NCI-H226 (cell line): ENCODE results near the gene ACACB.

ENCODE experiments used
- DNase-seq: peaks from one replicate; pipeline ENCODE4 v3.0.0-alpha.2; 2015

ACACB gene

DNA sequence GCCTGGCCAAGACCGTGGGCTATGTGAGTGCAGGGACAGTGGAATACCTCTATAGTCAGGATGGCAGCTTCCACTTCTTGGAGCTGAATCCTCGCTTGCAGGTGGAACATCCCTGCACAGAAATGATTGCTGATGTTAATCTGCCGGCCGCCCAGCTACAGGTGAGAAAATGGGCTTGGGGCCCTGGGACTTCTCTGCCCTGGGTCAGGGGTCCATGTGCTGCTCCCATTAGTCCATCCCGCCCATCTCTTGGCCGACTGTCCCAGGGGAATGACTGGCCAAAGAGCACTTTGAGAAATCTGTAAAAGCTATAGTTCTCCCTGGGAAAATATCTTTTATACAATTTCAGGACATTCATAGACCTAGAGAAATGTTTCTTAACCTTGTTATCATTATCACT, 63.5 kb downstream of the ACACB start:
- DNase-seq, result no peak

DNA sequence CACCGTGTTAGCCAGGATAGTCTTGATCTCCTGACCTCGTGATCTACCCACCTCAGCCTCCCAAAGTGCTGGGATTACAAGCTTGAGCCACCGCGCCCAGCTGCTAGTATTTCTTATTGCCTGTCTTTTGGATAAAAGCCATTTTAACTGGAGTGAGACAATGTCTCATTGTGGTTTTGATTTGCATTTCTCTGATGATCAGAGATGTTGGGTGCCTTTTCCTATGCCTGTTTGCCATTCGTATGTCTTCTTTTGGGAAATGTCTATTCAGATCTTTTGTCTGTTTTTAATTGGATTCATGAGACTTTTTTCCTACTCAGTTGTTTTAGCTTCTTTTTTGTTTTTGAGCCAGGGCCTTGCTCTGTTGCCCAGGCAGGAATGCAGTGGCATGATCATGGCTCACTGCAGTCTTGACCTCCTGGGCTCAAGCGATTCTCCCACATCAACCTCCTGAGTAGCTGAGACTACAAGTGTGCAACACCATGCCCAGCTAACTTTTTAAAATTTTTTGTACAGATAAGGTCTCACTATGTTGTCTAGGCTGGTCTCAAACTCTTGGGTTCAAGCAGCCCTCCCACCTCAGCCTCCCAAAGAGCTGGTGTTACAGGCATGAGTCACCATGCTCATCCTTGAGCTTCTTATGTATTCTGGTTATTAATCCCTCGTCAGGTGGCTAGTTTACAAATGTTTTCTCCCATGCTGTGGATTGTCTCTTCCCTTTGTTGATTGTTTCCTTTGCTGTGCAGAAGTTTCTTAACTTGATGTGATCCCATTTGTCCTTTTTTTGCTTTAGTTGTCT, 65.9 kb downstream of the ACACB start:
- DNase-seq, result peak; percentile 17

DNA sequence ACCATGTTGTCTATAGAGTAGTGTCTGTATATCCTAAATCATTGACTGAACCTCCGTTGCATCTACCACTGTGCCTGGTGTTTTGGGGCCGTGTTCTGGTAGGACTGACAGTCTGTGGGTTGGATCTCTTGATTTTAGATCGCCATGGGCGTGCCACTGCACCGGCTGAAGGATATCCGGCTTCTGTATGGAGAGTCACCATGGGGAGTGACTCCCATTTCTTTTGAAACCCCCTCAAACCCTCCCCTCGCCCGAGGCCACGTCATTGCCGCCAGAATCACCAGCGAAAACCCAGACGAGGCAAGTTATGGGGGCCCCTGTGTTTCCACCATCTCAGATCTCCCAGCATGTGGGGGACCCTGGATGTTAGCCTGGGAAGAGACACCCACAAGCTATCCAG, 69.1 kb downstream of the ACACB start:
- no peak for DNase-seq

DNA sequence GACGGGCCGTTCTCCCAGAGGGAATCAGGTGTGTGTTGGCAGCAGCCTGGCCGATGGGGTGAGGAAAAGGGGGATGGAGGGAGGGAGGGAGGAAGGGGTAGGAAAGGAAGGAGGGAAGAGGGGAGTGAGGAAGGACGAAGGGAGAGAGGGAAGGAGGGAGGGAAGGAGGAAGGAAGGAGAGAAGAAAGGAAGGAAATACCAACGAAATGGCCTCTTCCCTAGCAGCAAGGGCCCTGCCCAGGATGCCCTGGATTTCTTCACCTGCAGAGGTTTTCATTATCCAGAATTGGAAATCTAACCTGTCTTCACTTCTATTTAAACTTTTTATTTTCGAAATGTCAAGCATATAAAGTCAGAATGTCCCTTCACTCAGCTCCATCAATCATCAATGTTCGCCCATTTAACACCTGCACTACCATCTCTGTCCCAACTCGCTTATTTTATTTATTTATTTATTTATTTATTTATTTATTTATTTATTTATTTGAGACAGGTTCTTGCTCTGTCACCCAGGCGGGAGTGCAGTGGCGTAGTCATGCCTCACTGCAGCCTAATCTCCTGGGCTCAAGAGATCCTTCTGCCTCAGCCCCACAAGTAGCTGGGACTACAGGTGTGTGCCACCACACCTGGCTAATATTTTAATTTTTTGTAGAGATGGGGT, 70.7 kb downstream of the ACACB start:
- no peak for DNase-seq

DNA sequence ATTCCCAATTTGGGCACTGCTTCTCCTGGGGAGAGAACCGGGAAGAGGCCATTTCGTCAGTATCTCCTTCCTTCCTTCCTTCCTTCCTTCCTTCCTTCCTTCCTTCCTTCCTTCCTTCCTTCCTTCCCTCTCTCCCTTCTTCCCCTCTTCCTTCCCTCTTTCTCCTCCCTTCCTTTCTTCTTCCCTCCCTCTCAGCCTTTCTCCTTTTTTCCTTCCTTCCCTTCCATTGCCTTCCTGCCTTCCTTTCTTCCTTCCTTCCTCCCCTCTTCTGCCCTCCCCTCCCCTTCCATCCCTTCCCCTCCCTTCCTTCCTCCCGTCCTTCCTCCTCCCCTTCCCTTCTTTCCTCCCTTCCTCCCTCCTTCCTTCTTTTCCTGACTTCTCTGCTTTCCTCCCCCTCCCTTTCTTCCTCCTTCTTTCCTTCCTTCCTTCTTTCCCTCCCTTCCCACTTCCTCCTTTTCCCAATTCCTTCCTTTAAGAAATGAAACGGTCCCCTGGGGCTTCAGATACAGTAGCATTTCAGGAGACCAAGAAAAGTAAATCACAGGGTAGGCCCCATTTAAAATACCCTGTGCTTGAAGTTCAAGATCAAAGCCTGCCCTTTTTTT, 71.8 kb downstream of the ACACB start:
- DNase-seq, result no peak

DNA sequence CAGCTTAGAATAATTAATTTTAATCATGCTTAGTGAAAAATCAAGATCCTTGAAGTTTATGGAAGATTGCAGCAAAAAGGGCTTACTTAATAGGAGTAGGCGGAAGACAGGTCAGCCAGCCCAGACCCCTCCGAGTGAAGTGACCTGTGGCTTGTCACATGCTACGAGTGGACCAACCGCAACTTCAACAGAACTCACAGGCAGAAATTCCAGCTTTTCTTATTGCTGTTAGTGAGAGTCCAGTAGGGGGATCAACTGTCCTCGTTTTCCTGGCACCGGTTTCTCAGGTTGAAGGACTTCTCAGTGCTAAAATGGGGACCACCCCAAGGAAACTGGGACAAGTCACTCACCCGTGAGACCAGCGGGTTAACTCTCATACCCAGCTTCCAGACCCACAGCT, 72.9 kb downstream of the ACACB start:
- DNase-seq, result no peak

DNA sequence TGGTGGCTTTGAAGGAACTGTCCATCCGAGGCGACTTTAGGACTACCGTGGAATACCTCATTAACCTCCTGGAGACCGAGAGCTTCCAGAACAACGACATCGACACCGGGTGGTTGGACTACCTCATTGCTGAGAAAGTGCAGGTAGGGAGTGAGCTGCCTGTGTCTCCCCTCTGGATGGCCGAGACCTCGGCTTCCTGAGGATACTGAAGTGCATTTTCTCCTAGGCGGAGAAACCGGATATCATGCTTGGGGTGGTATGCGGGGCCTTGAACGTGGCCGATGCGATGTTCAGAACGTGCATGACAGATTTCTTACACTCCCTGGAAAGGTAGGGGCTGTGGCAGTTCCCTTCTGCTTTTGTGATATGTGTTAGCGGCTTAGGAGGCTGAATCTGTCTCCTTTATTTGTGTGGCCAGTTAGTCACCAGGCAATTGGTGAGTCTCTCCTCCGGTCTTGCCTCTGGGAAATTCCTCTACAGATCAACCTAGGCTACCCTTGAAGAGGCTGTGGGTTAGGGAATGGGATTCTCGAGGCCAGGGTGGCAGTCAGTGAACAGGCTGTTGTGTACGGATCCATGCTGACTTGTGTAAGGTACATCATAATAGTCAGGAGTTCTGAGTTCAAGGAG, 75.3 kb downstream of the ACACB start:
- peak; percentile 50 for DNase-seq

DNA sequence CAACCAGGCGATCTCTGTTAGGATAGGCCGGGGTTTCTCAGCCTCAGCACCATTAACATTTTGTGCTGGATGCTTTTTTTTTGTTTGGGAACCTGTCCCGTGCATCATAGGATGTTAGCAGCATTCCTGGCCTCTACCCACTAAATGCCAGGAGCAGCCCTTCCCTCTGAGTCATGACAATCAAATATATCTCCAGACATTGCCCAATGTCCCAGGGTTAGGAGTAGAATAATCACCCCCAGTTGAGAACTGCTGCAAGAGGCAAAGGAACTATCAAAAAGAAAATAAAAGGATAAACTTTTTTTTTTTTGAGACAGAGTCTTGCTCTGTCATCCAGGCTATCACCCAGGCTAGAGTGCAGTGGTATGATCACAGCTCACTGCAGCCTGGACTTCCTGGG, 76.0 kb downstream of the ACACB start:
- DNase-seq, result peak; percentile 91

DNA sequence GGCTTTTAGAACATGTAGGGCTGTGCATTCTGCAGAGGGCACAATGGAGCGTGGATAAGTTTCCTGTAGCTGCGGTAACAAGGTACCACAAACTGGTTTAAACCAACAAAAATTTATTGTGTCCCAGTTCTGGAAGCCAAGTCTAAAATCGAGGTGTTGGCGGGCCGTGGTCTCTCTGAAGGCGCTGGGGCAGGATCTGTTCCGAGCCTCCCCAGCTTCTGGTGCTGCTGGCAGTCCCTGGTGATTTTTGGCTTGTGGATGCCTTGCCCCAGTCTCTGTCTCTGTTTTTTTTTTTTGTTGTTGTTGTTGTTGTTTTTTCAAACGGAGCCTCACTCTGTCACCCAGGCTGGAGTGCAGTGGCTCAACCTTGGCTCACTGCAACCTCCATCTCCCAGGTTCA, 77.5 kb downstream of the ACACB start:
- no peak for DNase-seq

DNA sequence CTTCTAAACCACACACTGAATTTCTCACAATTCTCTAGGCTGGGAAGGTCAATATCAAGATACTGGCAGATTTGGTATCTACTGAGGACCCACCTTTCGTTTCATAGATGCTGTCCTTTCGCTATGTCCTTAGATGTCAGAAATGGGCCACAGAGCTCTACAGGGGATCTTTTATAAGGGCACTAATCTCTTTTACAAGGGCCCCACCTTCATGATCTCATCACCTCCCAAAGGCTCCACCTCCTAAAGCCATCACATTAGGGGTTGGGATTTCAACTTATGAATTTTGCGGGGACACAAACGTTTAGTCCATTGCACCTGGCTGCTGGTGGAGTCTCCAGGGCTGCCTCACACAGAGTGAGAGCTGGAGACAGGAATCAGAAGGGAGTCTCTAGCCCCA, 79.9 kb downstream of the ACACB start:
- DNase-seq, result no peak

DNA sequence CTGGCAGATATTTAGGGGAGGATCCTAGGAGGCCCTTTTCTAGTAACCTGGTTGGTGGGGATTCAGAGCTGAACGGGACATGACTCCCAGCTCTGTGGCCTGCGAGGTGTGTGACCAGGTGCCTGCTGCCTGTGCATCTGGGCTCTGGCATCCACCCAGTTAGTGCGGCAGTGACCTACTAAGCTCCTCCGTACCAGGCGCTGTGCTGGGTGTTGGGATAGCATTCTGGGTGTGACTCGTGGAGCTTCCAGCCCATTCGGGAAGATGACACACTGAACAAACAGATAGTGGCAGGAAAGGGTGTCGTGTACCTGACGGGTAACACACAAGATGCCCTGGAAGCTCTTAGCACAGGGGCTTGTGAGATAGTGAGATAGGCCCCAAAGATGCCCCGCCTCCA, 80.9 kb downstream of the ACACB start:
- DNase-seq, result no peak

DNA sequence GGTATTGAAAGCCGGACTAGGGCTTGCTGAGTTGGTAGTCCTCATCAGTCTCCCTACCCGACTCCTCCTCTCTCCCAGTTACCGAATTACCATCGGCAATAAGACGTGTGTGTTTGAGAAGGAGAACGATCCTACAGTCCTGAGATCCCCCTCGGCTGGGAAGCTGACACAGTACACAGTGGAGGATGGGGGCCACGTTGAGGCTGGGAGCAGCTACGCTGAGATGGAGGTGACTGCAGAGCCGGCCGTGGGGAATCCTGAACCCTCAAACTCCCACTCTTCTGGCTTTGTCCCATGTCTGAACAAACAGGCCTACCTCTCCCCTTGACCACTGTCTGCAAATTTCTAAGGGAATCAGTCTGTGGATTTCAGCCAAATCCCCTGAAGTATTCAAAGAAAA, 82.9 kb downstream of the ACACB start:
- no peak for DNase-seq

DNA sequence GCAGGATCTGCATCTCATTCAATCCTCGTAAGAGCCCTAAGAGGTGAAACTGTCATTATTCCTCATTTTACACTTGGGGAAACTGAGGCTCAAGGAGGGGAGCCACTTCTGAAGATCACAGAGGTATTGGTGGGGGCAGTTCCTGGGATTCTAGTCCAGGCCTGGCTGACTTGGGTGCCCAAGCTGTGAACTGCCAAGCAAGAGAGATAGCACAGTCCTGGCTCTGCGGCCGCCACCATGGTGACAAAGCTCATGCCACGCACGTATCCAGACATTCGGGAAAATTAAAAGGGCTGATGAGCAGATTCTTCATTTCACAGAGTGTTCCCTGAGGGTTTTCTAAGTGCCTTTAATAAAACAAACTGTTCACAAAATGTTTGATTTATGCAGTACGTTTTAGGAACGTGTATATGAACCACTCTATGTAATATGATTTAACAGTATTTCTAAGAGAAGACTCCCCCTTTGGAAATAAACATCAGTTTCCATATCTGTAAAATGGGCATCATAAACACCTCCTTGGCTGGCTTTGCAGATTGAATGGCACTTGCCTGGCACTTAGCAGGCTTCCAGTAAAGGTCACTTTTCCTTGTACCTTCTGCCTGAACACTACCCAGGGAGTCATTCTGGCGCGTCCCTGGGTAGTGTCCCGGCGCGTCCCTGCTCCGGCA, 84.6 kb downstream of the ACACB start:
- DNase-seq, result no peak

DNA sequence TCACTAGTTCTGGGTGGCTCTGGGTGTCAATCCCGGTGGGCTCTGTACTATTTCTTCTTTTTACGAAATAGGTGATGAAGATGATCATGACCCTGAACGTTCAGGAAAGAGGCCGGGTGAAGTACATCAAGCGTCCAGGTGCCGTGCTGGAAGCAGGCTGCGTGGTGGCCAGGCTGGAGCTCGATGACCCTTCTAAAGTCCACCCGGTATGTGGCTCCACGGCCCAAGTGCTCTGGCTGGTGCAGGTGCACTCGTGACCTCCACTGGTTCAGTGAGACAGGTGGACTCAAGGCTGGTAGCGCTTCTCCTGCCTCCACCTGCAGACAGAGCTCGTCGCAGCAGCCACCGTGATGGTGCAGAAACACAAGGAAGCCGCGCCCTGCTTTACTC, 85.1 kb downstream of the ACACB start:
- no peak for DNase-seq

DNA sequence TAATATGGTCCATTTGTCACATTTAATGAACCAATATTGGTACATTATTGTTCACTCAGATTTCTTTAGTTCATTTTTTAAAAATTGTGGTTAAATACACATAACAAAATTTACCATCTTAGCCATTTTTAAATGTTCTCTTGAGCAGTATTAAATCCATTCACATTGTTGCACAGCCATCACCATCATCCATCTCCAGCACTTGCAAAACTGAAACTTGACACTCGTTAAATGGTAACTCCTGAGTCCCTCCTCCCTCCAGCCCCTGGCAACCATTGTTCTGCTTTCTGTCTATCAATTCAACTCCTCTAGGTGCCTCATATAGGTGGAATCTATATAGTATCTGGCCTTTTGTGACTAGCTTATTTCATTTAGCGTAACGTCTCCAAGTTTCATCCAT, 86.4 kb downstream of the ACACB start:
- no peak for DNase-seq

DNA sequence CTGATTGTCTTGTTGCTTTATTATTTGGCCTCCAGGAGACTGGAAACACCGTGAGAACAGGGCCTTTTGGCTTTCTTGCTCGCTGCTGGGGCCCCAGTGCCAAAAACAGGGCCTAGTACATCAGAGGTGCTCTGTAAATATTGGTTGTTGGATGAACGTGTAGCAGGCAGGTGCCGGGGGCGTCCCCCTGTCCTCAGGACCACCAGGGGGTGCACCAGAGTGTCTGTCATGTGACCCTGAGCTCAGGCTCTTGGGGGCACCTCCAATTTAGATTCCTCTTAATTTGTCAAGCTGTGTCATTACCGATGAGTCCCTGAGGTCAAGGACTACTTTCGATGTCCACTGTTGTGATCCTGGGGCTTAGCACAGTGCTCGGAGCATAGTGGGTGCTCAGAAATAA, 87.1 kb downstream of the ACACB start:
- no peak for DNase-seq

DNA sequence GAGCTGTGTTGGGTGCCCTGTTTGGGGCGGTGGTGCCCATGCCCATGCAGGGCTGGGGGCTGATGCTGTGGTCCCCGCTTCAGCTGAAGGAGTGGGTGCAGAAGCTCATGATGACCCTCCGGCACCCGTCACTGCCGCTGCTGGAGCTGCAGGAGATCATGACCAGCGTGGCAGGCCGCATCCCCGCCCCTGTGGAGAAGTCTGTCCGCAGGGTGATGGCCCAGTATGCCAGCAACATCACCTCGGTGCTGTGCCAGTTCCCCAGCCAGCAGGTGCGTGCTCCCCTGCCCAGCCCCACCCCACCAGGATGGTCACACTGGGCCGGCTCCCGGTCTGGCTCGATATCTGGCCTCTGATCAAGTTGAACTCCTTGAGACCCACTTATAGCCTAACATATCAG, 92.7 kb downstream of the ACACB start:
- DNase-seq, result no peak

DNA sequence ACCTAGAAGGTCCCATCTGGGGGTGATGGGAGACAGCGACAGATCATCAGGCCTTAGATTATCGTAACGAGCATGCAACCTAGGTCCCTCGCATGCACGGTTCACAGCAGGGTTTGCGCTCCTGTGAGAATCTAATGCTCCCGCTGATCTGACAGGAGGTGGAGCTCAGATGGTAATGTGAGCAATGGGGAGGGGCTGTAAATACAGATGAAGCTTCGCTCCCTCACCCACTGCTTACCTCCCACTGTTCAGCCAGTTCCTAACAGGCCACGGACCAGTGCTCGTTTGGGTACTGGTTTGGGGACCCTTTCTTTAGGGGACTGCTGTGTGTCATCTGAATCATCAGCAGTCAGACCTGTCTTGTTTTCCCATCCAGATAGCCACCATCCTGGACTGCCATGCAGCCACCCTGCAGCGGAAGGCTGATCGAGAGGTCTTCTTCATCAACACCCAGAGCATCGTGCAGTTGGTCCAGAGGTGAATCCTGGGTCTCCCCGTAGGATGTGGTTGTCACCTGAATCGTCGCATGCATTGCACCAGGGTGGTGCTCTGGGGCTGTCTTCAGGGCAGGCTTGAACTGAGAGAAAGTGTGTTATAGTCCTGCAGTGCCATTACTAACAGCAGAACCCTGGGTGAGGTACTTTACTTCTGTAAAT, 96.2 kb downstream of the ACACB start:
- DNase-seq, result no peak

DNA sequence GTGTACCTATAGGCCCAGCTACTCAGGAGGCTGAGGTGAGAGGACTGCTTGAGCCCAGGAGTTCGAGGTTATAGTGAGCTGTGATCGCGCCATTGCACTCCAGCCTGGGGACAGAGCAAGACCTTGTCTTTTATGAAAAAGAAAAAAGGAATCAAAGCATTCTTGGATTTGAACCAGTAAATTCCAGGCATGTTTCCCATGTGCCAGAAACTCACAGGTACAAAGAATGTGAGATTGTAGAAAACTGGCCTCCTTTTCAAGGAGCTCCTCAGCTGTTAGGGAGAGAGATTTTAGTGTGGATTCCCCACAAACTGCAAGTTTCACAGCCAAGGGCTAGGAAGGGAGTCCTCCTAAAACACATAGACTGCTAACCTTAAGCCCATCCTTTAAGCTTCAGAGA, 97.7 kb downstream of the ACACB start:
- peak; percentile 57 for DNase-seq

DNA sequence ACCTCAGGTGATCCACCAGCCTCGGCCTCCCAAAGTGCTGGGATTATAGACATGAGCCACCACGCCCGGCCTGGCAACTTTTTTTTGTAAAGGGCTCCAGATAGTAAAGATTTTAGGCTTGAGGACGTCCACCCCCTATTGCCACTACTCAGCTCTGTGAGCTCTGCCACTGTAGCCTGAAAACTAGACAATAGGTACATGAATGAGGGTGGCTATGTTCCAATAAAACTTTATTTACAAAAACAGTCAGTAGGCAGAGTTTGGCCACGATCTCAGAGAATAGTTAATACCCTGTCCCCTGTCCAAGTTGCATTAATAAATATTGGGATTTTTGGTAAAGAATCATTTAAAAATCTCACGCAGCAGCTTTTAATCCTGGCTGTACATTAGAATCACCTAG, 102.6 kb downstream of the ACACB start:
- DNase-seq, result no peak

DNA sequence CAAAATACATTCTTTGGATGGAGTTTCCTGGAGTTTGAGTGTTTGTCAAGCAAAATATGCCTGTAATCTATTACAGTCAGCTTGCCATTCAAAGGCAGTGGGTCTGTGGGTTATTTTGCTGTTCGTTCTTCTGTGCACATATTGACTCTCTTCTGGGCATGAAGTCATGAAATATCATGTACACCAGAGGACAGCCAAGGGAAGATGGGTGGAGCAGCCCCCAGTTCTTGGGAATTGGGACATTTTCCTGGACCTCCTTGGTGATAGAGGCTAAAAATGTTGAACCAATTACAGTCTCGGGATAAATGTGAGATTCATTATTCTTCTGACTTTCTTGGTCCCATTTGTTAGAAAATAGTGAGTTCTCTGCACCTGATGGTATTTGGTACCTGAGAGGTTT, 103.6 kb downstream of the ACACB start:
- no peak for DNase-seq

DNA sequence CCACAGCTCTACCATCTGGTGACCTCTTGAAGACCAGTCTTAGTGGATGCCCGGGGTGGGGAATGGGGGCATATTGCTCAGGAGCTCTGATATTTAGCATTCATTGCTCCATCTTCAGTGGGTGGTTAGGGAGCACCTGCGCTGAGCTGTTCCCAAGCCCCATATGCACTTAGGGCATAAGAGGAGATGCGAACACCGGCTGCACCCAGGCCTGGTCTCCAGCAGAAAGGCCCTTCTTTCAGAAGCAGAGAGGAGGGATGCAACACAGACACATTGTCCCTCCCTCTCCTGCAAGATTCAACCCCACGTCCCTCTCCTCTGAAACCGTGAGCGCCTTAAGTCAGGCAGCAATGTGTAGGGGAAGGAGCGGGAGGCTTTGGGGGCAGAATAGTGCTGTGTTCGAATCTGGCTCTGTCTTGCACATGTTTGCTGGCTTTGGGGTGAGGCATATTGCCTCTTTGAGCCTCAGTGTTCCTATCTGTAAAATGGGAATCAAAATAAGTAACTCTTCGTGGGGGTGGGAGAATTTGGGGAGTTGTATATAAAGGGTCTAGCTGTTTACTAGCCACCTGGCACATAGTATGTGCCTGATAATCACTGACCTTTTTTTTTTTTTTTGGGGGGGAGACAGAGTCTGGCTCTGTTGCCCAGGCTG, 105.0 kb downstream of the ACACB start:
- DNase-seq, result no peak
